ENCODE measurements around the gene KIAA0586. TPM values are rescaled to one million over a fixed set of nuclear protein-coding genes. Genes with fewer than 3 reads are reported as not detected.
A peak's percentile ranks its signal among the peaks of the same experiment; 100 is the strongest.

KIAA0586 gene
- total RNA-seq, 6 experiments from 2014 or later, result 16.6 to 29.1 (median 26.0) TPM

GRCh38 chr14:58398495-58398894 lies 29.0 kb upstream of the KIAA0586 start:
- H3K4me1 Mint-ChIP-seq (ENCODE audit: low read depth), result no peaks in the 10 kb centered on the region
- no peak overlapping the region for H3K27ac Mint-ChIP-seq
- no peak for TF ChIP-seq CTCF (IDR thresholded peaks at IDR 0.05)
- DNase-seq, result no peak
- no peak overlapping the region for H3K4me3 Mint-ChIP-seq
- H3K36me3 Mint-ChIP-seq (ENCODE audit: low read depth), result no peaks in the 10 kb centered on the region
- H3K27me3 Mint-ChIP-seq (ENCODE audit: insufficient read depth), result no peaks in the 10 kb centered on the region; the same call in 1 of the 2 replicates
- H3K9me3 Mint-ChIP-seq, result no peaks in the 10 kb centered on the region

DNA sequence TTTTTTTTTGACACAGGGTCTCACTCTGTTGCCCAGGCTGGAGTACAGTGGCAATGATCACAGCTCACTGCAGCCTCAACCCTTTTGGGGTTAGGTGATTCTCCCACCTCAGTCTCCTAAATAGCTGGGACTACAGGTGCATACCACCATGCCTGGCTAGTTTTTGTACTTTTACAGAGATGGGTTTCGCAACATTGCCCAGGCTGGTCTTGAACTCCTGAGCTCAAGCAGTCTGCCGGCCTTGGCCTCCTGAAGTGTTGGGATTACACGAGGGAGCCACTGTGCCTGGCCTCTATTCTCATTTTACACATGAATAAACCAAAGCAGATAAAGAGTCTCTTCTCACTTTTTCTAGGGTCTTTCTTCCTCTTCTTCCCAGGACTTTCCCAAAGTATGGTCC lies 28.6 kb upstream of the KIAA0586 start:
- H3K9me3 Mint-ChIP-seq, result no peaks in the 10 kb centered on the region
- DNase-seq, result no peak
- TF ChIP-seq CTCF (IDR thresholded peaks at IDR 0.05), result no peak
- H3K4me1 Mint-ChIP-seq (ENCODE audit: low read depth), result no peaks in the 10 kb centered on the region
- no peaks in the 10 kb centered on the region for H3K36me3 Mint-ChIP-seq (ENCODE audit: low read depth)
- H3K27ac Mint-ChIP-seq, result no peak overlapping the region
- H3K27me3 Mint-ChIP-seq (ENCODE audit: insufficient read depth), result no peaks in the 10 kb centered on the region; the same call in 1 of the 2 replicates
- no peak overlapping the region for H3K4me3 Mint-ChIP-seq

DNA sequence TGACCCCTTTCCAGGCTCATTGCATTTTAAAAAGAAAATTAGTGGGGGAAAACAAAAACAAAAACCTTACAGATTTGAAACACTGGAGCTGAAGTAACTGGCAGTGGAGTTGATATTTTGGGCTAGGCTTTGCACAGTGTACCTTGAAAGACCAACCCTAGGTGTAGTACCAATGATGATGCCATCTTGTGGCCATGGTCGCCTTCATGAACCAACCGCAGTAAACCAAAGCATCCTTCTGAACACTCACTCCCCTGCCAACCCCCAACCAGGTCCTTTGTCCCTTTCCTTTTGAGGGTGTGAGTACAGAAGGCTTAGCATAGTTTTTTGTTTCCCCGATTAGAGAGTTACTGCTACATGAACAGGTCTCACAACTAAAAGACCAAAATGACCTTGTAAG lies 25.9 kb upstream of the KIAA0586 start:
- no peaks in the 10 kb centered on the region for H3K27me3 Mint-ChIP-seq (ENCODE audit: insufficient read depth)
- peak; percentile 13; the same call in 1 of the 2 replicates for TF ChIP-seq CTCF (IDR thresholded peaks at IDR 0.05)
- DNase-seq, result no peak
- no peaks in the 10 kb centered on the region for H3K9me3 Mint-ChIP-seq
- no peak overlapping the region for H3K27ac Mint-ChIP-seq
- 0 out of 2 replicates have a peak, but pooled peaks cover 1% of the 10 kb centered on the region for H3K36me3 Mint-ChIP-seq (ENCODE audit: low read depth)
- no peak overlapping the region for H3K4me3 Mint-ChIP-seq
- H3K4me1 Mint-ChIP-seq (ENCODE audit: low read depth), result no peaks in the 10 kb centered on the region

DNA sequence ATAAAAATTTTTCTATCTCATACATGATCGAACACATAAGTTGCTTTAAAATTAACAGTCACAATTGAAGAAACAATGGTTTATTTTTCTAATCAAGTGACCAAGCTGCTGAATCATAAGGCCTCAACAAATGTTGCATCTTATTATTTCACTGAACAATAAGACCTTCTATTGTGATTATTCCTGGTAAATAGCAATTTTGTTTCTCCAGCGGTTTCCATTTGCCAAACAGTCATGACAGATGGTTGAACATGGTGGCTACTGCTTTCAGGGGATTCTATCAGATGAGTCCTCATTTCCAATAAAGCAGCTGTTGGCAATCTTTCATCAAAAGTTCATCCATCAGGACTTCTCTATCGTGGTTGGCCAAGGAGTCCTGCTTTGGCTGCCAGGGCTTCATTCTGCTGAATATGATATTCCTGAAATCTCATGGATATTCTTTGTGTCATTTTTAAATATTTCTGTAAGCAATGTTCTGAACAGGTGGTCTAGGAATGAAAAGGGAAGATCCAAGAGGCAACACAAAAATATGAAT lies 18.8 kb upstream of the KIAA0586 start:
- H3K36me3 Mint-ChIP-seq (ENCODE audit: low read depth), result peaks cover 29% of the 10 kb centered on the region
- no peaks in the 10 kb centered on the region for H3K9me3 Mint-ChIP-seq
- H3K27me3 Mint-ChIP-seq (ENCODE audit: insufficient read depth), result no peaks in the 10 kb centered on the region; the same call in 1 of the 2 replicates
- H3K4me1 Mint-ChIP-seq (ENCODE audit: low read depth), result no peaks in the 10 kb centered on the region
- TF ChIP-seq CTCF (IDR thresholded peaks at IDR 0.05), result no peak
- no peak overlapping the region for H3K4me3 Mint-ChIP-seq
- no peak for DNase-seq
- no peak overlapping the region for H3K27ac Mint-ChIP-seq

- Mint-ChIP-seq H3K27ac (no peak overlapping the region), H3K27me3 (ENCODE audit: insufficient read depth) (no peaks in the 10 kb centered on the region), H3K4me3 (no peak overlapping the region), H3K4me1 (ENCODE audit: low read depth) (no peaks in the 10 kb centered on the region), H3K36me3 (ENCODE audit: low read depth) (peaks cover 31% of the 10 kb centered on the region), H3K9me3 (no peaks in the 10 kb centered on the region)
- no peak for TF ChIP-seq CTCF (IDR thresholded peaks at IDR 0.05)
- no peak for DNase-seq
These were observed 12.7 kb upstream of the KIAA0586 start for GRCh38 chr14:58414845-58415244.
